ENCODE measurements around the gene CPED1.
"Not testable (repeated sequence)": the region's sequence is repeated elsewhere in the genome, so short reads cannot be mapped to it uniquely, and the experiment has no call there.

Gene CPED1

DNA sequence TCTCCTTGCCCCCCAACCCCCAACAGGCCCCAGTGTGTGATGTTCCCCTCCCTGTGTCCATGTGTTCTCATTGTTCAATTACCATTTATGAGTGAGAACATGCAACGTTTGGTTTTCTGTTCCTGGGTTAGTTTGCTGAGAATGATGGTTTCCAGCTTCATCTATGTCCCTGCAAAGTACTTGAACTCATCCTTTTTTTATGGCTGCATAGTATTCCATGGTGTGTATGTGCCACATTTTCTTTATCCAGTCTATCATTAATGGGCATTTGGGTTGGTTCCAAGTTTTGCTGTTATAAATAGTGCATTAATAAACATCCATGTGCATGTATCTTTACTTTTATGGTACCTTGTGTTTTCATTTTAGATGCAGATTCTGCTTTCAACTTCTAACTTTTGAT is 136.9 kb downstream of the CPED1 start:
- H3K4me1 ChIP-seq (ENCODE audit: control extremely low read depth in 1 of 4, control insufficient read depth in 4 of 4, insufficient read depth in 4 of 4, low read length in 3 of 4); H3K9me3 ChIP-seq (ENCODE audit: control extremely low read depth in 1 of 5, control insufficient read depth in 4 of 5, insufficient read depth in 2 of 5, low read depth in 1 of 5, low read length in 4 of 5); H3K27me3 ChIP-seq (replicated peaks in 2 of 5; ENCODE audit: control insufficient read depth in 4 of 5, insufficient read depth in 5 of 5, low read length in 4 of 5); H3K4me3 ChIP-seq (ENCODE audit: control insufficient read depth in 1 of 7, extremely low read depth in 1 of 7, insufficient read depth in 4 of 7, low read depth in 2 of 7, low read length in 6 of 7); DNase-seq; CTCF ChIA-PET; H3K27ac ChIP-seq (ENCODE audit: insufficient read depth in 1 of 2, low read depth in 1 of 2, low read length in 2 of 2, poor library complexity in 1 of 2, severe bottlenecking in 2 of 2): not testable (repeated sequence)
- POLR2A ChIA-PET = interaction anchor here (0.6 kb wide), 1 partner anchor 483 kb away, joined by 3 read pairs; no protein-coding TSS in a partner anchor
- peaks cover 0 to 12% (median 1%) of the 10 kb centered on the region in 4 experiments for H3K36me3 ChIP-seq (ENCODE audit: control insufficient read depth in 4 of 4, insufficient read depth in 4 of 4, low read length in 3 of 4)
- WGBS (ENCODE audit: insufficient coverage) = 100% methylated on average over 1 of the region's 1 CpG

DNA sequence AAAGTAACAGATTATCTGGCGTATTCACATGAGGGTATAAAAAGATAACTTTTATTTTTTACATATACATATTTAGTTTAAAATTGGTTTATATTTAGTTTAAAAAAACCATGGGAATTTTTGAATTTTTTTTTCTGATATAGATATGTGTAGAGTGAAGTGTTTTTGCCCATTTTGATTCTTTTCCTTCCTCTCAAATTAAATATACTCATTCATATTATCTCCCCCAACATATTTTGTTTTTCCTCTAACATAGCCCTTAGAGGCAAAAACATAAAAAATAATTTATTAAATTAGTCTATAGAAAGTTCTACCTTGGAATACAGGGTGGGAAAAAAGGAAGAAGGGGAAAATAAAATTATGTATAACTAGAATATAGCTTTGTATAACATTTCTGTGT is 137.7 kb downstream of the CPED1 start:
- no peak for DNase-seq
- Histone ChIP-seq H3K4me1 (ENCODE audit: control extremely low read depth in 1 of 4, control insufficient read depth in 4 of 4, insufficient read depth in 4 of 4, low read length in 3 of 4) (no peaks in the 10 kb centered on the region), H3K9me3 (ENCODE audit: control extremely low read depth in 1 of 5, control insufficient read depth in 4 of 5, insufficient read depth in 2 of 5, low read depth in 1 of 5, low read length in 4 of 5) (no peaks in the 10 kb centered on the region), H3K36me3 (ENCODE audit: control insufficient read depth in 4 of 4, insufficient read depth in 4 of 4, low read length in 3 of 4) (peaks cover 0 to 12% (median 1%) of the 10 kb centered on the region in 4 experiments), H3K4me3 (ENCODE audit: control insufficient read depth in 1 of 7, extremely low read depth in 1 of 7, insufficient read depth in 4 of 7, low read depth in 2 of 7, low read length in 6 of 7) (no peak overlapping the region), H3K27ac (ENCODE audit: insufficient read depth in 1 of 2, low read depth in 1 of 2, low read length in 2 of 2, poor library complexity in 1 of 2, severe bottlenecking in 2 of 2) (no peak overlapping the region), H3K27me3 (replicated peaks in 2 of 5; ENCODE audit: control insufficient read depth in 4 of 5, insufficient read depth in 5 of 5, low read length in 4 of 5) (no peaks in the 10 kb centered on the region)
- POLR2A ChIA-PET = no interaction called here
- WGBS (ENCODE audit: insufficient coverage) = no CpG with 5 or more reads among the region's 1 CpG
- CTCF ChIA-PET = interaction anchor here (0.8 kb wide), 1 partner anchor 9 kb away, joined by 3 read pairs; no protein-coding TSS in a partner anchor

DNA sequence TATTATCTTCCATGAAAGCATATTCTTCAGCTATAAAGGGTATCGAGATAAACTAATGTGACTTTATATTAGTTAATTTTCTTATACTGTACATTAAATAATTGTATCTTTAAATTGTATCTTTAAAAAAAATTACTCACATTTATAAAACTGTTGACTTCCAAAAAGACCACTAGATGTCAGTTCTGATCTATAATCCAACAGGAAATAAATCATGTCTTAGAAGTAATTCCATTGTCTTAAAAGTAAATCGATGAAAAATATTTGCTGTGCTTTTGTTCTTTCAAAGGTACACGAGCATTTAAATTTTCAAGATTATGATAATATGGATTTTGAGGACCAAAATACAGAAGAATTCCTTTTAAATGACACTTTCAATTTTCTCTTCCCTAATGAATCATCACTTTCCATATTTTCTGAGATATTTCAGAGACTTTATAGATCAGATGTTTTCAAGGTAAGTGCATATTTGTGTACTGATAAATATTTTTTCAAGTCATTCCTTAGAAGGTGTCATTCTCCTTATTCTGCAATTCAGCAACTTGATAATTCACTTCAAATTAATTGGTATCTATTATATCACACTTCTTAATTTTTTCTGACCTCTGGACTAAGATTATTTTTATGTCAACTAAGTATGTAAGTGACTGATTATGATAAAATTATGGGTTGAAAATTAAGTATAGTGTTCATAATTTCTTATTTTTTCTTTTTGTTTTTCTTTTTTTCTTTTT is 138.5 kb downstream of the CPED1 start:
- no peaks in the 10 kb centered on the region for H3K9me3 ChIP-seq (ENCODE audit: control extremely low read depth in 1 of 5, control insufficient read depth in 4 of 5, insufficient read depth in 2 of 5, low read depth in 1 of 5, low read length in 4 of 5)
- peaks cover 0 to 12% (median 1%) of the 10 kb centered on the region in 4 experiments for H3K36me3 ChIP-seq (ENCODE audit: control insufficient read depth in 4 of 4, insufficient read depth in 4 of 4, low read length in 3 of 4)
- POLR2A ChIA-PET = no interaction called here
- no peaks in the 10 kb centered on the region for H3K4me1 ChIP-seq (ENCODE audit: control extremely low read depth in 1 of 4, control insufficient read depth in 4 of 4, insufficient read depth in 4 of 4, low read length in 3 of 4)
- peak; percentile 3 to 22 (median 21) for DNase-seq
- CTCF ChIA-PET = interaction anchor here (0.8 kb wide), 1 partner anchor 8 kb away, joined by 3 read pairs; no protein-coding TSS in a partner anchor
- H3K4me3 ChIP-seq (ENCODE audit: control insufficient read depth in 1 of 7, extremely low read depth in 1 of 7, insufficient read depth in 4 of 7, low read depth in 2 of 7, low read length in 6 of 7) = no peak overlapping the region
- no peaks in the 10 kb centered on the region for H3K27me3 ChIP-seq (replicated peaks in 2 of 5; ENCODE audit: control insufficient read depth in 4 of 5, insufficient read depth in 5 of 5, low read length in 4 of 5)
- no peak overlapping the region for H3K27ac ChIP-seq (ENCODE audit: insufficient read depth in 1 of 2, low read depth in 1 of 2, low read length in 2 of 2, poor library complexity in 1 of 2, severe bottlenecking in 2 of 2)
- no CpG with 5 or more reads among the region's 3 CpGs for WGBS (ENCODE audit: insufficient coverage)

DNA sequence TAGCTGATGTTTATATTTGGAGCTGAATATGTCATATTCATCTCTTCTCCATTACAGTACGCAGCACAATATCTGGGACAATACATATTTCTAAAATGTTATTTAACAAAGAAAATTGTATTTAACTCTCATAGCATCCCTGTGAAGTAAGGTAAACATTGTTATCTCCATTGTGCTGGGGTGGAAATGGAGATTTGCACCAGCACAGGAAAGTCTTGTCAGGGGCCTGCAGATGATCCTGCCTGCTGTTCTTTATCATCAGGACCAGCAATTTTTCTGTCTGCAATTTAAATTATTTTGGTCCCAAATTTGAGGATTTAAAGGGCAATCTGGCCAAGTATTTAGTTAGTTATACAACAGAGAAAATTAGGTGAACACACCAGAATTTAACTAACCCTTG is 144.4 kb downstream of the CPED1 start:
- ChIA-PET POLR2A (no interaction called here), CTCF (no interaction called here)
- H3K9me3 ChIP-seq (ENCODE audit: control extremely low read depth in 1 of 5, control insufficient read depth in 4 of 5, insufficient read depth in 2 of 5, low read depth in 1 of 5, low read length in 4 of 5) = no peaks in the 10 kb centered on the region
- no peak overlapping the region for H3K27ac ChIP-seq (ENCODE audit: insufficient read depth in 1 of 2, low read depth in 1 of 2, low read length in 2 of 2, poor library complexity in 1 of 2, severe bottlenecking in 2 of 2)
- no peaks in the 10 kb centered on the region for H3K4me1 ChIP-seq (ENCODE audit: control extremely low read depth in 1 of 4, control insufficient read depth in 4 of 4, insufficient read depth in 4 of 4, low read length in 3 of 4)
- DNase-seq = no peak
- peaks cover 0 to 4% (median 1%) of the 10 kb centered on the region in 4 experiments for H3K36me3 ChIP-seq (ENCODE audit: control insufficient read depth in 4 of 4, insufficient read depth in 4 of 4, low read length in 3 of 4)
- no CpG with 5 or more reads among the region's 1 CpG for WGBS (ENCODE audit: insufficient coverage)
- no peak overlapping the region for H3K4me3 ChIP-seq (ENCODE audit: control insufficient read depth in 1 of 7, extremely low read depth in 1 of 7, insufficient read depth in 4 of 7, low read depth in 2 of 7, low read length in 6 of 7)
- H3K27me3 ChIP-seq (replicated peaks in 2 of 5; ENCODE audit: control insufficient read depth in 4 of 5, insufficient read depth in 5 of 5, low read length in 4 of 5) = no peaks in the 10 kb centered on the region

DNA sequence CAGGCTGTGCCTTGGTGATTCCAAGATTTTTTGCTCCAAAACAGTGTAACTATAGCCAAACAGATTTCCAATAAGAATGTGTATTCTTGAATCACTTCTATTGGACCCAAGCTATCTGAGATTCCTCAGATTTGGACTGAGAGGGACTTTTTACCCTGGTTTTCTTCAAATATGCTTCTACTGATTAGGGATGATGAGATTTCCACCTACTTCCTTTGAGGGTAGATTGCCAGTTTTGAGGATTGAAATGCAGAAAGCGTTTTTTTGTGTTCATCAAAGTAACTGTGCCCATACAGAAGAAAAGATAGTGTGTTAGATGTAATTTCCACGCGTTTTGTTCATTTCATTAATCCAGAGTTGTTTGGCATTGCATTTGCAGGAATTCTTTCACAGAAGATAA is 144.9 kb downstream of the CPED1 start:
- ChIA-PET CTCF (no interaction called here), POLR2A (no interaction called here)
- no peaks in the 10 kb centered on the region for H3K27me3 ChIP-seq (replicated peaks in 2 of 5; ENCODE audit: control insufficient read depth in 4 of 5, insufficient read depth in 5 of 5, low read length in 4 of 5)
- no peak overlapping the region for H3K4me3 ChIP-seq (ENCODE audit: control insufficient read depth in 1 of 7, extremely low read depth in 1 of 7, insufficient read depth in 4 of 7, low read depth in 2 of 7, low read length in 6 of 7)
- H3K27ac ChIP-seq (ENCODE audit: insufficient read depth in 1 of 2, low read depth in 1 of 2, low read length in 2 of 2, poor library complexity in 1 of 2, severe bottlenecking in 2 of 2) = no peak overlapping the region
- no peak for DNase-seq
- 100% methylated on average over 1 of the region's 3 CpGs for WGBS (ENCODE audit: insufficient coverage)
- H3K9me3 ChIP-seq (ENCODE audit: control extremely low read depth in 1 of 5, control insufficient read depth in 4 of 5, insufficient read depth in 2 of 5, low read depth in 1 of 5, low read length in 4 of 5) = no peaks in the 10 kb centered on the region
- no peaks in the 10 kb centered on the region for H3K4me1 ChIP-seq (ENCODE audit: control extremely low read depth in 1 of 4, control insufficient read depth in 4 of 4, insufficient read depth in 4 of 4, low read length in 3 of 4)
- H3K36me3 ChIP-seq (ENCODE audit: control insufficient read depth in 4 of 4, insufficient read depth in 4 of 4, low read length in 3 of 4) = peaks cover 0 to 3% (median 0%) of the 10 kb centered on the region in 4 experiments

DNA sequence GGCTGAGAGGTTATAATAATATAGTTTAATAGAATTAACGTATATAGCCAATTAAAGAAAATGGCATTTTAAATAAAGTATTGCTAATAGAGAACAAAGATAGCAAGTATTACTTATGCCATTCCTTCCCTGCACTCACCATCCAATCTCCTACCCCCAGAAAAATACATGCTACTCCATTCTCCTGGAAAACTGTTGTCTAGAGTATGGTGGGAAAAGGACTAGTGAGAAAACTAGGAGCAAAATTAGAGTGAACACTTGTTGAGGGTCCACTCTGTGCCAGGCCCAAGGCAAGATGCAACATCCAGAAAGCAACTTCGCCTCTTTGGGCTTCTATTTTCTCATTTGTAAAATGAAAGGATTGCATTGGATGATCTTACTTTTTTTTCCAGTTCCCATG is 149.1 kb downstream of the CPED1 start:
- Histone ChIP-seq H3K27me3 (replicated peaks in 2 of 5; ENCODE audit: control insufficient read depth in 4 of 5, insufficient read depth in 5 of 5, low read length in 4 of 5) (no peaks in the 10 kb centered on the region), H3K4me1 (ENCODE audit: control extremely low read depth in 1 of 4, control insufficient read depth in 4 of 4, insufficient read depth in 4 of 4, low read length in 3 of 4) (no peaks in the 10 kb centered on the region), H3K4me3 (ENCODE audit: control insufficient read depth in 1 of 7, extremely low read depth in 1 of 7, insufficient read depth in 4 of 7, low read depth in 2 of 7, low read length in 6 of 7) (no peak overlapping the region), H3K27ac (ENCODE audit: insufficient read depth in 1 of 2, low read depth in 1 of 2, low read length in 2 of 2, poor library complexity in 1 of 2, severe bottlenecking in 2 of 2) (no peak overlapping the region), H3K36me3 (ENCODE audit: control insufficient read depth in 4 of 4, insufficient read depth in 4 of 4, low read length in 3 of 4) (peaks cover 0 to 9% (median 0%) of the 10 kb centered on the region in 4 experiments), H3K9me3 (ENCODE audit: control extremely low read depth in 1 of 5, control insufficient read depth in 4 of 5, insufficient read depth in 2 of 5, low read depth in 1 of 5, low read length in 4 of 5) (no peaks in the 10 kb centered on the region)
- DNase-seq = no peak
- 100% methylated on average over 1 of the region's 2 CpGs for WGBS (ENCODE audit: insufficient coverage)
- CTCF ChIA-PET = no interaction called here
- POLR2A ChIA-PET = no interaction called here

DNA sequence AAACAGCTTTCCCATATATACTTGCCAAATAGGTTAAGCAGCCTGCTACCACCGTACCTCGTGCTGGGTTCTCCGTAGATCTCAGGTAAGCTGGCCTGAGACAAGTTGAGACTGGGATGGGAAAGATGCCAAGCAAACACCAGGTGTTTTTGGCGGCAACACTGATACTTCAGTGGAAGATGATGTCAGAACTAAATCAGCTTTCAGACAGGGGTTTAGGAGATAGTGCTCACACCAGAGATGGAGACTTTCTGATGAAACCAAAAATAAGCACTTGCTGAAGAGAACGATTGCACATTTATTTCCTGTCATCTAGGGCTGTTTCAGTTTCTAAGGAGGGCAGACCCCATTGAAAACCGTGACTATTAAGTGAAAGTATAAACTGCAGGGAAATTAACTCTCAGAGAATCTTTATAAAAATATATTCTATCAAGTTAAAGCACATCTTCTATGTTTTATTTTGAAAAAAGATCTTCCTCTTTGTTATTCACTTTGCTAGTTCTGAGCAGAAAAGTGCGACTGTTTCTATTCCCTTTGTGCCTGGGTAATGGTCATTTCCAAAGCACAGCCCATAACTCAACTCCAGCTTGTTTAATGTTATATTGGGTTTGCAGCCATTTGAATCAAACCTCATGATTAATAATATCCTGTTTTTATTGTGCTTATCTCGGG is 149.9 kb downstream of the CPED1 start:
- Histone ChIP-seq H3K27ac (ENCODE audit: insufficient read depth in 1 of 2, low read depth in 1 of 2, low read length in 2 of 2, poor library complexity in 1 of 2, severe bottlenecking in 2 of 2) (peak overlapping the region in 1 of 2 experiments; percentile 23), H3K4me1 (ENCODE audit: control extremely low read depth in 1 of 4, control insufficient read depth in 4 of 4, insufficient read depth in 4 of 4, low read length in 3 of 4) (no peaks in the 10 kb centered on the region), H3K36me3 (ENCODE audit: control insufficient read depth in 4 of 4, insufficient read depth in 4 of 4, low read length in 3 of 4) (peaks cover 0 to 9% (median 0%) of the 10 kb centered on the region in 4 experiments), H3K27me3 (replicated peaks in 2 of 5; ENCODE audit: control insufficient read depth in 4 of 5, insufficient read depth in 5 of 5, low read length in 4 of 5) (no peaks in the 10 kb centered on the region), H3K9me3 (ENCODE audit: control extremely low read depth in 1 of 5, control insufficient read depth in 4 of 5, insufficient read depth in 2 of 5, low read depth in 1 of 5, low read length in 4 of 5) (no peaks in the 10 kb centered on the region), H3K4me3 (ENCODE audit: control insufficient read depth in 1 of 7, extremely low read depth in 1 of 7, insufficient read depth in 4 of 7, low read depth in 2 of 7, low read length in 6 of 7) (no peak overlapping the region)
- CTCF ChIA-PET = no interaction called here
- POLR2A ChIA-PET = no interaction called here
- no peak for DNase-seq
- WGBS (ENCODE audit: insufficient coverage) = 86% methylated on average over 5 of the region's 8 CpGs
